H1 (cell line): ENCODE measurements around the gene TMEM59L. TPM values are rescaled to one million over a fixed set of nuclear protein-coding genes. Genes with fewer than 3 reads are reported as not detected.
A peak's percentile ranks its signal among the peaks of the same experiment; 100 is the strongest.

Experiments
- CTCF ChIA-PET: fragments of 300-600 bp; sonication (Branson Sonifier 250); formaldehyde crosslinking; loops from one replicate; lab custom pipeline; 2021; ENCODE audit not compliant: partially characterized antibody; lab: Charles Lee
- POLR2A ChIA-PET: fragments of 300-600 bp; sonication (Branson Sonifier 250); formaldehyde crosslinking; loops from one replicate; lab custom pipeline; 2021; ENCODE audit warnings: inconsistent platforms; ENCODE audit not compliant: partially characterized antibody; lab: Charles Lee
- DNase-seq, 2 experiments: peaks; one replicate each; pipeline versions ENCODE4 v3.0.0 to v3.0.0-alpha.2; 2010 to 2022; ENCODE audit warnings: low spot score in 2 of 2, low read depth in 1 of 2, mixed read lengths in 1 of 2
- FAIRE-seq: peaks from 2 replicates; lab custom pipeline; 2011; peaks lifted over from hg19 to GRCh38; lab: Jason Lieb, UNC
- H2AFZ ChIP-seq: 2 replicates; pipeline ENCODE4 v1.8.1; 2012; ENCODE audit warnings: low read length, inconsistent platforms
- H2AK5ac ChIP-seq: 2 replicates; pipeline ENCODE4 v1.6.1; 2013; ENCODE audit warnings: low read depth, low read length
- H2BK120ac ChIP-seq: replicated peaks from 2 replicates; pipeline ENCODE3; 2013; ENCODE audit warnings: low read depth, low read length, inconsistent platforms
- H2BK12ac ChIP-seq: 2 replicates; pipeline ENCODE4 v1.6.1; 2013; ENCODE audit warnings: low read depth, low read length
- H2BK15ac ChIP-seq: 2 replicates; pipeline ENCODE4 v1.6.1; 2013; ENCODE audit warnings: low read length
- H2BK20ac ChIP-seq: 2 replicates; pipeline ENCODE4 v1.6.1; 2013; ENCODE audit warnings: low read length
- H2BK5ac ChIP-seq: 2 replicates; pipeline ENCODE4 v1.6.1; 2013; ENCODE audit warnings: low read depth, low read length
- H3K14ac ChIP-seq: 2 replicates; pipeline ENCODE4 v1.6.1; 2013; ENCODE audit warnings: inconsistent platforms; ENCODE audit not compliant: insufficient read length
- H3K18ac ChIP-seq: 2 replicates; pipeline ENCODE4 v1.6.1; 2013; ENCODE audit warnings: low read length; ENCODE audit errors: extremely low read depth
- H3K23ac ChIP-seq: 2 replicates; pipeline ENCODE4 v1.6.1; 2013; ENCODE audit warnings: inconsistent platforms; ENCODE audit not compliant: insufficient read length
- H3K23me2 ChIP-seq: 2 replicates; pipeline ENCODE4 v1.6.1; 2013; ENCODE audit warnings: low read depth, low read length
- H3K27ac ChIP-seq: 2 replicates; pipeline ENCODE4 v1.6.1; 2011; ENCODE audit warnings: low read depth, low read length, inconsistent platforms
- H3K27me3 ChIP-seq, 4 experiments: replicated peaks in 1 of 4; 1 replicate in 1 of 4; 2 replicates in 3 of 4; pipeline versions ENCODE4 v1.6.1 to v1.8.1; 2011 to 2013; ENCODE audit warnings: low read length in 3 of 4, mild to moderate bottlenecking in 3 of 4, inconsistent platforms in 2 of 4, mixed read lengths in 2 of 4, moderate library complexity in 1 of 4; ENCODE audit not compliant: control insufficient read depth in 3 of 4, insufficient read depth in 3 of 4; ENCODE audit errors: extremely low read depth in 1 of 4
- H3K36me3 ChIP-seq, 4 experiments: 2 replicates each; pipeline versions ENCODE4 v1.6.1 to v1.8.1; 2011 to 2013; ENCODE audit warnings: mild to moderate bottlenecking in 4 of 4, low read length in 3 of 4, moderate library complexity in 2 of 4, control low read depth in 1 of 4, inconsistent platforms in 1 of 4; ENCODE audit not compliant: insufficient read depth in 4 of 4, control insufficient read depth in 2 of 4
- H3K4ac ChIP-seq: replicated peaks from 2 replicates; pipeline ENCODE3; 2013; ENCODE audit warnings: low read length, low read depth, mixed read lengths, inconsistent platforms; ENCODE audit not compliant: insufficient read length
- H3K4me1 ChIP-seq, 4 experiments: replicated peaks in 1 of 4; 1 replicate in 1 of 4; 2 replicates in 3 of 4; pipeline versions ENCODE4 v1.6.1 to v1.8.1; 2011 to 2013; ENCODE audit warnings: low read length in 3 of 4, inconsistent platforms in 2 of 4, mixed read lengths in 1 of 4; ENCODE audit not compliant: insufficient read depth in 4 of 4, control insufficient read depth in 3 of 4
- H3K4me2 ChIP-seq, 2 experiments: 2 replicates each; pipeline versions ENCODE4 v1.6.1 to v1.8.1; 2011 to 2013; ENCODE audit warnings: low read depth in 2 of 2, low read length in 2 of 2, control low read depth in 1 of 2, inconsistent platforms in 1 of 2, mild to moderate bottlenecking in 1 of 2; ENCODE audit not compliant: insufficient read depth in 1 of 2
- H3K4me3 ChIP-seq, 4 experiments: fragments of 200-600, 300-600 bp in 1 of 4; sonication (generic), shearing (Covaris generic), sonication (Bioruptor Twin) in 1 of 4; 2 replicates each; pipeline versions ENCODE4 v1.5.1 to v1.8.1; 2011 to 2016; ENCODE audit warnings: low read length in 4 of 4, low read depth in 3 of 4, control low read depth in 2 of 4, inconsistent platforms in 2 of 4, mild to moderate bottlenecking in 2 of 4, mixed read lengths in 1 of 4, moderate library complexity in 1 of 4; ENCODE audit not compliant: insufficient read depth in 2 of 4; ENCODE audit errors: extremely low read depth in 1 of 4
- H3K56ac ChIP-seq: replicated peaks from 2 replicates; pipeline ENCODE3; 2013; ENCODE audit warnings: low read depth, mild to moderate bottlenecking, mixed read lengths, low read length, inconsistent platforms; ENCODE audit not compliant: insufficient read length
- H3K79me1 ChIP-seq: 2 replicates; pipeline ENCODE4 v1.6.1; 2013; ENCODE audit warnings: low read depth, low read length, control low read depth
- H3K79me2 ChIP-seq, 2 experiments: 2 replicates each; pipeline versions ENCODE4 v1.6.1 to v1.8.1; 2012 to 2013; ENCODE audit warnings: low read length in 2 of 2, mild to moderate bottlenecking in 2 of 2, inconsistent platforms in 1 of 2; ENCODE audit not compliant: insufficient read depth in 2 of 2, control insufficient read depth in 1 of 2
- H3K9ac ChIP-seq, 4 experiments: replicated peaks in 1 of 4; 1 replicate in 1 of 4; 2 replicates in 3 of 4; pipeline versions ENCODE4 v1.6.1 to v1.8.1; 2011 to 2013; ENCODE audit warnings: low read depth in 3 of 4, low read length in 3 of 4, control low read depth in 2 of 4, mild to moderate bottlenecking in 2 of 4, moderate library complexity in 2 of 4, inconsistent platforms in 1 of 4; ENCODE audit errors: extremely low read depth in 1 of 4
- H3K9me3 ChIP-seq, 2 experiments: 2 replicates each; pipeline versions ENCODE4 v1.6.1 to v1.8.1; 2012 to 2013; ENCODE audit warnings: mild to moderate bottlenecking in 2 of 2, moderate library complexity in 2 of 2, control low read depth in 1 of 2, inconsistent platforms in 1 of 2, low read depth in 1 of 2, low read length in 1 of 2, mixed read lengths in 1 of 2; ENCODE audit not compliant: insufficient read depth in 2 of 2
- H4K20me1 ChIP-seq, 2 experiments: replicated peaks in 1 of 2; 2 replicates each; pipeline versions ENCODE3 to v1.8.1; 2011 to 2013; ENCODE audit warnings: inconsistent platforms in 2 of 2, low read length in 2 of 2, mild to moderate bottlenecking in 1 of 2; ENCODE audit not compliant: insufficient read depth in 2 of 2, control insufficient read depth in 1 of 2
- H4K5ac ChIP-seq: 2 replicates; pipeline ENCODE4 v1.6.1; 2013; ENCODE audit warnings: low read length, low read depth, mixed read lengths, inconsistent platforms; ENCODE audit not compliant: insufficient read length
- H4K8ac ChIP-seq: 2 replicates; pipeline ENCODE4 v1.8.0; 2013; ENCODE audit warnings: mild to moderate bottlenecking, moderate library complexity, low read length, inconsistent platforms; ENCODE audit not compliant: insufficient read depth; ENCODE audit errors: extremely low read depth
- H4K91ac ChIP-seq: replicated peaks from 2 replicates; pipeline ENCODE3; 2013; ENCODE audit warnings: low read length, mixed read lengths, inconsistent platforms; ENCODE audit not compliant: insufficient read length
- ASH2L ChIP-seq: fragments of 200-600, 300-600 bp; sonication (generic); IDR thresholded peaks from one replicate; pipeline ENCODE4 v1.7.1; 2017; ENCODE audit warnings: low read length
- CEBPB ChIP-seq: IDR thresholded peaks from 2 replicates; pipeline ENCODE4 v1.6.1; 2012; ENCODE audit warnings: low read depth, low read length
- CHD2 ChIP-seq: IDR thresholded peaks from 2 replicates; pipeline ENCODE4 v1.6.1; 2012; ENCODE audit warnings: low read length, improper control_type of control experiment
- CTCF ChIP-seq, 3 experiments: IDR thresholded peaks; 1 replicate in 2 of 3; 2 replicates in 1 of 3; pipeline versions ENCODE4 v1.5.1 to v1.6.1; 2011; ENCODE audit warnings: low read length in 3 of 3, mild to moderate bottlenecking in 3 of 3, inconsistent platforms in 2 of 3, low read depth in 1 of 3, moderate library complexity in 1 of 3; ENCODE audit not compliant: insufficient read depth in 1 of 3; ENCODE audit errors: control extremely low read depth in 1 of 3
- EZH2 ChIP-seq: fragments of 200-600 bp; sonication (generic); IDR thresholded peaks from 2 replicates; pipeline ENCODE4 v1.7.1; 2012; ENCODE audit warnings: low read depth, mild to moderate bottlenecking, moderate library complexity, low read length, inconsistent platforms; ENCODE audit not compliant: severe bottlenecking
- HDAC6 ChIP-seq: IDR thresholded peaks from one replicate; pipeline ENCODE4 v1.7.1; 2012; ENCODE audit warnings: low read depth, mild to moderate bottlenecking, inconsistent platforms, low read length, moderate library complexity
- MAFK ChIP-seq: IDR thresholded peaks from 2 replicates; pipeline ENCODE4 v1.6.1; 2012; ENCODE audit warnings: low read depth, mild to moderate bottlenecking, improper control_type of control experiment, low read length
- MAX ChIP-seq: IDR thresholded peaks from 2 replicates; pipeline ENCODE4 v1.6.1; 2012; ENCODE audit warnings: inconsistent platforms
- SAP30 ChIP-seq: fragments of 300-600 bp; sonication (generic); IDR thresholded peaks from 2 replicates; pipeline ENCODE4 v1.7.1; 2012; ENCODE audit warnings: low read length, moderate library complexity, mild to moderate bottlenecking, inconsistent platforms; ENCODE audit not compliant: insufficient read depth, insufficient replicate concordance
- TAF1 ChIP-seq: IDR thresholded peaks from 2 replicates; pipeline ENCODE4 v1.6.1; 2011; ENCODE audit warnings: mild to moderate bottlenecking, low read depth, low read length
- TBP ChIP-seq: IDR thresholded peaks from 2 replicates; pipeline ENCODE4 v1.6.1; 2011; ENCODE audit warnings: low read depth, low read length, improper control_type of control experiment
- WGBS, 2 experiments: shearing (Covaris generic) in 1 of 2; methylation state at CpG; one replicate each; pipeline versions ENCODE4 v1.1.6 to v1.1.7; 2013 to 2015; ENCODE audit warnings: low lambda C conversion rate in 2 of 2, mixed read lengths in 2 of 2, inconsistent platforms in 1 of 2, low coverage in 1 of 2, missing lambda C conversion rate in 1 of 2; ENCODE audit not compliant: insufficient replicate concordance in 2 of 2, insufficient coverage in 1 of 2, insufficient read length in 1 of 2; ENCODE audit errors: extremely low coverage in 1 of 2, missing lambda C conversion rate in 1 of 2; 5-methylcytosine and 5-hydroxymethylcytosine counted together
- polyA plus RNA-seq, 7 experiments: library from polyadenylated mRNA; depleted of rRNA in 3 of 7; stranded (reverse) in 5 of 7; unstranded in 2 of 7; fragments of >200 nt in 5 of 7; fragments of 200-250 nt in 2 of 7; gene quantifications; 1 replicate in 5 of 7; 2 replicates in 1 of 7; 4 replicates in 1 of 7; pipeline versions ENCODE4 v1.2.1 to v1.2.3, GENCODE V29; 2011 to 2013; ENCODE audit warnings: missing spikeins in 2 of 7, mixed read lengths in 2 of 7
- total RNA-seq: library from RNA; stranded (reverse); fragmentation: NEBNext Ultra II Directional; extraction: Animal tissue kit (Norgen Biotek cat#: 25700); gene quantifications from 2 replicates; pipeline ENCODE4 v1.2.1, GENCODE V29; 2021

TMEM59L gene
- total and polyA plus RNA-seq, 2 of the 8 experiments (the other 6 are each of a cell fraction or from before 2014, with no cell fraction given) = 4.0 to 12.2 TPM

- Histone ChIP-seq H3K4me1 (peaks cover 0 to 12% (median 6%) of the 10 kb centered on the region in 4 experiments; a peak in 5 of 7 replicates), H3K36me3 (no peaks in the 10 kb centered on the region), H3K27me3 (peaks cover 0 to 4% (median 0%) of the 10 kb centered on the region in 4 experiments; a peak in 1 of 7 replicates), H2BK5ac (no peak overlapping the region), H2BK15ac (no peak overlapping the region), H3K4me2 (no peak overlapping the region), H4K20me1 (peaks cover 9 to 21% of the 10 kb centered on the region in 2 experiments), H2AFZ (no peak overlapping the region), H3K18ac (no peak overlapping the region), H3K9ac (no peak overlapping the region), H3K23me2 (peaks cover 9% of the 10 kb centered on the region; the same call in 1 of the 2 replicates), H3K23ac (no peak overlapping the region), H3K4ac (no peak overlapping the region), H2BK12ac (0 out of 2 replicates have a peak overlapping the region, but pooled peaks have one; percentile 27), H3K27ac (no peak overlapping the region), H4K91ac (no peak overlapping the region), H4K8ac (no peak overlapping the region), H2BK20ac (no peak overlapping the region), H3K56ac (no peak overlapping the region), H3K79me1 (peaks cover 3% of the 10 kb centered on the region; the same call in 1 of the 2 replicates), H3K4me3 (no peak overlapping the region), H2BK120ac (no peak overlapping the region), H3K79me2 (no peaks in the 10 kb centered on the region; a peak in 1 of 4 replicates), H2AK5ac (no peak overlapping the region), H4K5ac (no peak overlapping the region), H3K14ac (no peak overlapping the region), H3K9me3 (no peaks in the 10 kb centered on the region)
- ChIA-PET CTCF (interaction anchor here (1.0 to 1.7 kb wide), 3 partner anchors 56 to 138 kb away, joined by 3 read pairs; no protein-coding TSS in a partner anchor), POLR2A (interaction anchor here (1.0 kb wide), 1 partner anchor 16 kb away, joined by 3 read pairs; no protein-coding TSS in a partner anchor)
- WGBS, 2 experiments = 89% methylated on average over 4 of the region's 4 CpGs; no CpG with 5 or more reads in 1 of the 2 experiments
- DNase-seq (no peak), FAIRE-seq (no peak)
- no peak for TF ChIP-seq ASH2L
- no peak for TF ChIP-seq MAFK
- TF ChIP-seq CEBPB = no peak
- TF ChIP-seq EZH2 = no peak
- TF ChIP-seq HDAC6 = no peak
- no peak for TF ChIP-seq MAX
- no peak for TF ChIP-seq SAP30
- TF ChIP-seq TBP = no peak
- no peak for TF ChIP-seq TAF1
- TF ChIP-seq CHD2 = no peak
- no peak for TF ChIP-seq CTCF (IDR thresholded peaks at IDR 0.05; ENCODE audit: control extremely low read depth in 1 of 3, insufficient read depth in 1 of 3, low read depth in 1 of 3, low read length in 3 of 3)
Observed at GRCh38 chr19:18658366-18658855, 45.7 kb downstream of the TMEM59L start.
